ENCODE results near the gene MT1A. TPM values are rescaled to one million over a fixed set of nuclear protein-coding genes. Genes with fewer than 3 reads are reported as not detected.

Gene MT1A
- total RNA-seq, 1 donor from 2014 or later = 769 TPM

- no peak for DNase-seq (ENCODE audit: low spot score)
These were observed 37.3 kb downstream of the MT1A start for GRCh38 chr16:56675685-56676210.

- no peak for DNase-seq (ENCODE audit: low spot score)
These were observed 39.0 kb downstream of the MT1A start for GRCh38 chr16:56677474-56677873.

DNA sequence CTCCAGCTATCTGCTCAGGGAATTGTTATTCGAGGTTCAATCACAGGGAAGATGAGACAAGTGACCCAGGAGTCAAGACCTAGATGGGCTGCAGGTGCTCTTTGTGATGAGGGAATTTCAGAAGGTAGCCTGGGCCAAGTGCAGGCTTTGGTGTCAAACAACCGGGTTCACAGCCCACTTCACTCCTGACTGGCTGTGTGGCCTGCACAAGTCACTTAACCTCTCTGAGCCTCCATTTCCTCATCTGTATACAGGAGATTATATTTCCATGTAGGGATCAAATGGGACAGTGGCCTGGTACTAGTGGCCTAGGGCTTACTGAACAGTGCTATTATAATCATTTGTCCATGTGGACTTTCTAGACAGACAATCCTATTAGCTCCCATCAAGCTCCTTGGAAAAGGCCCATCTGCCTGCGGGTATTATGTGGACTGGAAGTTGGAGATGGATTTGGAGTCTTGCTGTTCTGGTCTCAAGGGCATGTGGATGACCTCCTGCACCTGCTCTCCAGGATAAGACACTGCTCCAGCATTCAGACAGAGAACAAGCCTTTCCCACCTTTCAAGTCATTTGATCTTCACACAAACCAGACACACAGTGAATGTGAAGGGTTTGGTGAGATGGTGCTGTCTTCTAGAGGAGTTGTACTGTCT is 40.7 kb downstream of the MT1A start:
- DNase-seq (ENCODE audit: low spot score) = no peak

- no peak for DNase-seq (ENCODE audit: low spot score)
These were observed 41.4 kb downstream of the MT1A start for GRCh38 chr16:56679818-56680217.

DNA sequence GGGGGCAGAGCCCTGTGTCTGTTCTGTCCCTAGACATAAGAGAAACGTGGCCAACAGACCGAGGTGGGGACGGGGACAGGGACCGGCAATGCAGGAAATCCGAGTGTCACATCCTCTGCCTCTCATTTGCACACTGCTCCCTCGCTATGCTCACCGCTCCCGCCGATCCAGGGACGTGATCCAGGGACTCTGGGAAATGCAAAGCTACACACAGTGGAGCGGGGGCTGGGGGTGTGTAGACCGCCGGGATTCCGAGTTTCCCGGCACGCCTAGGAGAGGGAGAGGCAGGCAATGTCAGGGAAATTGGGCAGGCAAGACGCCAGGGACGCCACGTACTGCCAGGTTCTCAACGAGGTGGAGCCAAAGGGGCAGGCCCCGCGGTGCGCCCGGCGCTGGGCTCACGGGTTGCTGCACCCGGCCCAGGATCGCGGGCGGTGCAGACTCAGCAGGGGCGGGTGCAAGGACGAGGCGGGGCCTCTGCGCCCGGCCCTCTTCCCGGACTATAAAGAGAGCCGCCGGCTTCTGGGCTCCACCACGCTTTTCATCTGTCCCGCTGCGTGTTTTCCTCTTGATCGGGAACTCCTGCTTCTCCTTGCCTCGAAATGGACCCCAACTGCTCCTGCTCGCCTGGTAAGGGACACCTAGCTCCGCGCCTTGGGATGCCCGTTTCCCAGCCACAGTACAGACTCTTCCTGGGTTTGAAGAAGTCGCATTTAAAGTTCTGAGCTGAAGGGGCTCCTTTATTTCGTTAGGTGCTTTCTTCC is 43.7 kb downstream of the MT1A start, which contains the start of gene MT1X:
MT1X (plus strand) TSS at position 532 of the 764 bp plus-strand sequence; CDS start at position 603, 71 bp downstream.
- peak; percentile 99 for DNase-seq (ENCODE audit: low spot score)

- DNase-seq (ENCODE audit: low spot score) = no peak
These were observed 44.4 kb downstream of the MT1A start for GRCh38 chr16:56682703-56683397.

DNA sequence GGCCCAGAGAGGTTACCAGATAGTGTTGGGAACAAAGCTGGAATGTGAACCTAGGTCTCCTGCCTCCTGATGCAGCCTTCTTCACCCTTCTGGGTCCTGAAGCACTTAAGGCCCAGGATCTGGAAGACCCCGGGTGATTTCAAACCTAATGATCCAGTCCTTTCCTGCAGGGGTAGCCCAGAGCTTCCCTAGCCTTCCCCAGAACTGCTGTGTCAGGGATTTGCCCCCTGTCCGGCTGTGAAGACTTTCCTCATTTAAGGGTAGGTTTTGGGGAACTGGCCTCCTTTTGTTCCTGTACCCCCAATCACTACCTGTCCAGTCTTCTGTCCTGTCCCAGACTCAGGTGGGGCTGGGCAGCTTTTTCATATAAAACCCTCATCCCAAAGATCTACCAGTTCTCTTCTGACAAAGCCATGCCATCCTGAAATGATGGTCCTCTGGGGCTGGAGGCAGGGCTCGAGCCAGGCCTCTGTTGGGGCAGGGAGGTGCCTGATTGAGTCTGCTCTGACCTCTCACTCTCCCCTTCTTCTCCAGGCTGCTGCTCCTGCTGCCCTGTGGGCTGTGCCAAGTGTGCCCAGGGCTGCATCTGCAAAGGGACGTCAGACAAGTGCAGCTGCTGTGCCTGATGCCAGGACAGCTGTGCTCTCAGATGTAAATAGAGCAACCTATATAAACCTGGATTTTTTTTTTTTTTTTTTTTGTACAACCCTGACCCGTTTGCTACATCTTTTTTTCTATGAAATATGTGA is 45.1 kb downstream of the MT1A start:
- no peak for DNase-seq (ENCODE audit: low spot score)

DNA sequence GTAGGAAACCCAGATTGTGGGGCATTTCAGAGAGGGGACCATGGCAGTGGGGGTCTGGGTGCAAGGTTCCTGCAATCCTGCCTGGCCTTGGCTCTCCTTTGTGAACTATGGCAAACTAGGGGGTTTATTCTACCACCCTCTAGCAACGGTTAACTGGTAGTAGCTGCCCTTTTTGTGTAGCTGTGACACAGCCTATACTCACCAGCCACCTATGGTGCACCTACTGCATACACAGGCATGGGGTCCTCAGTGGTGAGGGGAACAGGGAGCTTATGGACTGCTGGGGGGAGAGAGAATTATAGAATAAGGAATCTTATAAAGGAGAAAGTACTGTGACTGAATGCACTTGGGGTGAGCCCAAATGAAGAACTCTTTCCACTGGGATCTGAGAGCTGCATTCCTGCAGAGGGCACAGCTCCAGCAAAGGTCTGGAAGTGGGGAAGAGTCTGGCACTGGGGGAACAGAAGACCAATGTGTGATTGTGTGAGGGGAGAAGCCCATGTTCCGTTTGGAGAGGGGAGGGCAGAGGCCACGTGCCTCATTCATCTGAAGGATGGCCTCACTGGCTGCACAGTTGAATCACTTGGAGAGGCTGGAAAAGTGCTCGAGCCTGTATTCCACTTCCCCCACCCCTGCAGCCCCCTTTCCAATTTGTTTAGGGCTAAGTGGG is 45.9 kb downstream of the MT1A start:
- DNase-seq (ENCODE audit: low spot score) = no peak

DNA sequence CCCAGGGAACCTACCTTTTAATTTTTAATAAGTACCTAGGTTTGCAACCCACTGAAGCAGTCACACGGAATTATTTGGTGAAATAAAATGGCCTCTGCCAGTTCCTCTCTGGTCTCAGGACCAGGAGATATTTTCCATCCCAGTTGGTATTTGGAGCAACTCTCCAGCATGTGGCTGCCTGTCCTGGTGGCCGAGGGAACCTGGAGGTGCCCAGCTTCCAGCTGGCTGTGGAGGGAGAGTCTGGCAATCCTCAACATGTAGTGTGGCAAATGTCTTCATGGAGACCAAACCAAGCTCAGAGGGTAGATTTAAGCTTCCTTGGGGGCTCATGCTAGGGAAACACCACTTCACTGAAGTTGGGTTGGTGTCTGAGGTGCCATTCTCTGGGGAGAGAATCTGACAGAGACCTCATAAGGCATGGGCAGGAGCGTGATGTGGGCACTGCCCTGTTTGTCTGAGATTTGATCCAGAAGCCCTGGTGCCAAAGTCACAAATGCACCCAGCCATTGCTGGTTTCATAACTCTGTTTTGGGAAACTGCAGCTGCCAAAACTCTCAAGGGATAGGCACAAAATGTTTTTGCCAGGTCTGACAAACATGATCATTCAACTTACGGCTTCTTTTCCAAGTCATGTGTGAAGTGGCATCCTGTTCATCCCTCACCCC is 46.6 kb downstream of the MT1A start:
- DNase-seq (ENCODE audit: low spot score) = no peak

GRCh38 chr16:56686758-56687157 is 48.3 kb downstream of the MT1A start:
- DNase-seq (ENCODE audit: low spot score) = no peak

- no peak for DNase-seq (ENCODE audit: low spot score)
These were observed 50.3 kb downstream of the MT1A start for GRCh38 chr16:56688762-56689161.

- DNase-seq (ENCODE audit: low spot score) = no peak
These were observed 50.7 kb downstream of the MT1A start for GRCh38 chr16:56689171-56689570.

Other genes with a start within 250 kb of the MT1A start
- 113 TPM for gene AMFR, start 213.1 kb upstream of the MT1A start, total RNA-seq
- 71.1 TPM for gene NUDT21, start 187.3 kb upstream of the MT1A start, total RNA-seq
- gene OGFOD1, start 187.1 kb upstream of the MT1A start, total RNA-seq = 44.9 TPM
- gene BBS2, start 118.6 kb upstream of the MT1A start, total RNA-seq = 24.9 TPM
- not detected for gene MT4, start 73.6 kb upstream of the MT1A start, total RNA-seq
- not detected for gene MT3, start 49.1 kb upstream of the MT1A start, total RNA-seq
- gene MT2A, start 30.1 kb upstream of the MT1A start, total RNA-seq = 2,392 TPM
- 410 TPM for gene MT1E, start 12.9 kb upstream of the MT1A start, total RNA-seq
- 367 TPM for gene MT1M, start 6.0 kb upstream of the MT1A start, total RNA-seq
- gene MT1B, start 13.2 kb downstream of the MT1A start, total RNA-seq = not detected
- 11.8 TPM for gene MT1F, start 19.3 kb downstream of the MT1A start, total RNA-seq
- gene MT1G, start 29.4 kb downstream of the MT1A start, total RNA-seq = 41.5 TPM
- gene MT1H, start 31.1 kb downstream of the MT1A start, total RNA-seq = 0.58 TPM
- gene MT1X, start 43.8 kb downstream of the MT1A start, total RNA-seq = 971 TPM
- gene NUP93, start 91.5 kb downstream of the MT1A start, total RNA-seq = 52.7 TPM
- gene SLC12A3, start 226.5 kb downstream of the MT1A start, total RNA-seq = not detected

All from mesenteric fat pad (tissue), 1 donor.